COLO668 (cell line): Measurements from ENCODE around the gene PTPMT1.

Source experiments
- DNase-seq: peaks from one replicate; lab custom pipeline; 2025; ENCODE audit not compliant: unreplicated experiment; lab: John Stamatoyannopoulos, UW

Gene PTPMT1

DNA sequence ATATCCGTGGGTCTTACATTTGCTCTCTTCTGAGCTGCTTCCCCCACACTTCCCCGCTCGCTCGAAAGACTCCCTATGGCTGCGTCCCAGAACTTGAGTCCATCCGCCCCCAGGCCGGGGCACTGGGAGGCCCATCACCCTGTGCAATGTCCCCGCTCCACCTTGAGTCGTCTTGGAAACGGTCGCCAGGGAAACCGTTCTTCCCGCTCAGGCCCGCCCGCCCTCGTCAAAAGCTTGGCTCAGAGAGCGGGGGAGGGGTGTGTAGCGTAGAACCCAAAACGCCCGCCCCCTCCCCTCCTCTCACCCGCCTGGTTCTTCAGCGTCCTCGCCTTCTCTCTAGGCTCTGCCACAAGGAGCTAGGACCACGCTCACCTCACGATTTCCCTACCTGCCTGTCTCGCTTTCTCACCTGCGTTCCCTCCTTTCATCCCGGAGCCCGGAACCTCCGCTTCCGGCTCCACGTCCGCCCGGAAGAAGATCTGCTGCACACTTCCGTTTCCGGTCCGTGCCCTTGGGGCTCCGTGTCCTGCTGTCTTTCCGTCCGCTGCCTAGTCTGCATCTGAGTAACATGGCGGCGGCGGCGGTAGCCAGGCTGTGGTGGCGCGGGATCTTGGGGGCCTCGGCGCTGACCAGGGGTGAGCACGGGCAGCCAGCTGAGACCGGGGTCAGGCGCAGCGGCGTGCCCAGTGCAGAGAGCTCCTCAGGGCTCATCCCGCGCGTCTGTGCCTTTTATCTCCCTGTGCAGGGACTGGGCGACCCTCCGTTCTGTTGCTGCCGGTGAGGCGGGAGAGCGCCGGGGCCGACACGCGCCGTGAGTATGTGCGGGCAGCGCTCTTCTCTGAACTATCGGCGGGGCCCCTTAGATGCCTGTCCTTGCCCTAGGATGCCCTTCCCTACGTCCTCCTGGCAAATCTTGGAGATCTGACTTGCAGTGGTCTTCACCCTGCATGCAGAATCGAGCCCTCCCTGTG, 13.4 kb downstream of the PTPMT1 start, which contains the start of the genes KBTBD4 and NDUFS3:
KBTBD4 (minus strand) TSS at position 447 of the 971 bp plus-strand sequence; CDS start at position 428, 19 bp downstream.
NDUFS3 (plus strand) TSS at position 551 of the 971 bp plus-strand sequence; CDS start at position 569, 18 bp downstream.
- peak; percentile 95 for DNase-seq

DNA sequence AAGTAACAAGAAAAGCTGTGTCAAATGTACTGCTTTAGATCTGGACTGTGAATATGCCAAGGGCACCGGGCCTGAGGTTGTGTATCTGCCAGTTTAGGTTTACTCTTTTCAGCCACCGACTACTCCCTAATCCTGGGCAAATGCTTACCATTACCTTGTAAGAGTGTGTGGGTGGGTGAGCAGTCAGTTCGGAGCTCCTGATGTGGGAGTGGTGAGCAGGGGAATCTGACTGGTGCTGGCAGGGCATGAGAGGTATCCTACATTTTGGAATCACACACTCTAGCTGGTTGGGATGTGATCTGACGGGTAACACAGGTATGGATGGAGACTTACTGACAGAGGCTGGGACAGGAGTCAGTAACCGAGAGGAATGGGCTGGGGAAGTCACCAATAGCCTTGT, 18.4 kb downstream of the PTPMT1 start:
- DNase-seq = no peak

- no peak for DNase-seq
These were observed 20.9 kb downstream of the PTPMT1 start, which contains the start of gene FAM180B for GRCh38 chr11:47586098-47586855. FAM180B (plus strand) TSS chr11:47586678; CDS start chr11:47586769, 91 bp downstream.

DNA sequence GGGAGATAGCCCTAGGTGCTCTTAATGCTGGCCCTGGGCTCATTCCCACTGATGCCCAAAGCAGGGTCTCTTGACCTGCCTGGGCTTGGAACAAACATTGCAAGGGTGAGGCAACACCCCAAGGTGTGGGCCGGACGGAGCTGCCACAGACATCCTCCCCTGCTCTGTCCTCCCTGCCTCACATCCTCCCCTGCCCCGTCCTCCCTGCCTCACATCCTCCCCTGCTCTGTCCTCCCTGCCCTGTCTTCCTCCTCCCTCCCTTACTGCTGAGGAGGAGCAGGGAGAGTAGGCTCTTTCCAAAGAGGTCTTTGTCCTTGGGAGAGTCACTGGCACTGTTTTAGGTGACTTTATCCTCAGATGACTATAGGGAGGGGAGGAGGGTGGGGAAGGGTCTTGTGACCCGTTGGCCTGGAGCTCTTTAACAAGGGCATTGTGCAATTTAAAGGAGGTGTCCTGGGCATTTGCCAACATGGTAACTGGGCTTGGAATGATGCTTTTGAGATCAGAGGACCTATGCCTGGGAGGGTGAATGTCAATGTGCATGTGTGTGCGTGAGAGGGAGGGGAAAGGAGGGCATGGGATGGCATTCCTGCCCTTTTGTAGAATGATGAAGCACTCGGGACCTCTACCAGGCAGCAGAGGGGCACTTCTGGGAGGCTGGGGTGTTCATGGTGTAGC, 21.8 kb downstream of the PTPMT1 start:
- no peak for DNase-seq

DNA sequence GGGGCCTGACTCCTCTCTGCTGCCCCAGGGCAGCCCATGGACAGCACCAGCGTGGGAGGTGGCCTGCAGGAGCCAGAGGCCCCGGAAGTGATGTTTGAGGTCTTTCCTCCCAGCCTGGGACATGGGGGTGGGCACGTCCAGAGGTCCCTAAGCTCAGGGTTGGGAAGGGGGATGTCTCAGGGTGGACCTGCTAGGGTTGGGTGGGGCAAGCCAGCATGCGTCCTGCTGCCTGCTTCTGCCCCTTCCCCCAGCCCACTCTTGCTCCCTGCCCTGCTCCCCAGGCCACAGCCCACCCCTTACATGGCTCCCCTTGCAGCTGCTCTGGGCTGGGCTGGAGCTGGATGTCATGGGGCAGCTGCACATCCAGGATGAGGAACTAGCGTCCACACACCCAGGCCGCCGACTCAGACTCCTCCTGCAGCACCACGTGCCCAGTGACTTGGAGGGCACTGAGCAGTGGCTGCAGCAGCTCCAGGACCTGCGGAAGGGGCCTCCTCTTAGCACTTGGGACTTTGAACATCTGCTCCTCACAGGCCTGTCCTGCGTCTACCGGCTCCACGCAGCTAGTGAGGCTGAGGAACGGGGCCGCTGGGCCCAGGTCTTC, 22.4 kb downstream of the PTPMT1 start:
- no peak for DNase-seq

- no peak for DNase-seq
These were observed 23.7 kb downstream of the PTPMT1 start for GRCh38 chr11:47589118-47589517.

DNA sequence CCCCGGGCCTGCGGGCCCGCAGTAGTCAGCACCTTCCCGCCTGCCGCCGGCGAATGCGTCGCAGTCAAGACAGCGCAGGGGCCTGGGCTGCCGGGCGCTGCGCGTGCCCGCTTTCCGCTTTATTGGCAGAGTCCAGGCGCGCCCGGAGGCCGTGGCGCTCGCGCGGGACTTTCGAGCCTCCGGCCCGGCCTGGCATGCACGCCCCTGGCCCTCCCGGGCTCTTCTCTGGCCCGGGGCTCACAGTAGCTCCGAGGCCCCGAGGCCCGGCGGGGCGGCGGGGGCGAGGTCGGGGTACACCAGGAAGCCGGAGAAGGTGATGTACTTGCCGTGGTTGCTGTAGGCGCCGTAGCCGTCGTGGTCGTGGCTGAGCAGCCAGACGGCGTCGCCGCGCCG, 24.2 kb downstream of the PTPMT1 start:
- no peak for DNase-seq

- no peak for DNase-seq
These were observed 24.8 kb downstream of the PTPMT1 start for GRCh38 chr11:47589977-47590861.

DNA sequence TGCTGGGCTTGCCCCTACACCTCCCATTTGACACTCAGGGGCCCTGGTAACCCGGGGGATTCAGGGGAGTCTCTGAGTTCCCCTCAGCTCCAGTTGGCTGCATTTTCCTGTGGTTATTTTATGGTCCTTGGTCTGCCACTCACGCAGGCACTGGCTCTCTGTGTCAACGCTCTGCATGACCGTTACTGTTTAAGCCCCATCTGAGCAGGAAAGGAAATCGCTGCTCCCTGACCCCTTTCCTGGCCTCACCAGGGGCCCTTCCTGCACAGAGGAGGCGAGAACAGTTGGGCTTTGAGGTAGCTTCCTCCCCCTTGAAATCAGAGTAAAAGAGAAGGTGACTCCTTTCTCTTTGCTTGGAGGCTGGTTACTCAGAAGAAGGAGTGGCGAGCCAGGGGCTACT, 26.4 kb downstream of the PTPMT1 start:
- DNase-seq = no peak

GRCh38 chr11:47592251-47592650, 26.9 kb downstream of the PTPMT1 start:
- DNase-seq = no peak

GRCh38 chr11:47592970-47593369, 27.6 kb downstream of the PTPMT1 start:
- no peak for DNase-seq

GRCh38 chr11:47593492-47593933, 28.1 kb downstream of the PTPMT1 start:
- DNase-seq = no peak

- no peak for DNase-seq
These were observed 28.8 kb downstream of the PTPMT1 start, which contains the start of gene C1QTNF4 for GRCh38 chr11:47593934-47594855. C1QTNF4 (minus strand) TSS chr11:47594411; CDS start chr11:47590810, 3,601 bp downstream.

DNA sequence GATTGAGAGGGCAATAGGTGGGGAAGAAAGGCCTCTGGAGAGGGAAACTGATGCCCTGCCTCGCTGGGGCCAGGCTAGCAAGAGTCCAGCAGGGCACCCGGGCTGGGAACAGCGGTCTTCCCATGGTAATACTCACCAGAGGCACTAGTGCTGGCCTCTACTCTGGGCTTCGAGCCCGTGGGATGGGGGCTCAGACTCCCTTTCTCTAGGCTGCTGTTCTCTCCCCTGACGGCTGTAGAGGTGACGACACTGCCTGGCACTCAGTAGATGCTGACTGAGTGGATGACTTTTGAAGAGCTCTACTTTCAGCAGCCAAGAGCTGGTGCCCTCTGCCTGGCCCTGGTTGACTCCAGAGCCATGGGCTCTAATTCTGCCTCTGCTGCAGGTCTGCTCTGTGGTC, 29.6 kb downstream of the PTPMT1 start:
- no peak for DNase-seq

- no peak for DNase-seq
These were observed 30.6 kb downstream of the PTPMT1 start for GRCh38 chr11:47595967-47596366.

DNA sequence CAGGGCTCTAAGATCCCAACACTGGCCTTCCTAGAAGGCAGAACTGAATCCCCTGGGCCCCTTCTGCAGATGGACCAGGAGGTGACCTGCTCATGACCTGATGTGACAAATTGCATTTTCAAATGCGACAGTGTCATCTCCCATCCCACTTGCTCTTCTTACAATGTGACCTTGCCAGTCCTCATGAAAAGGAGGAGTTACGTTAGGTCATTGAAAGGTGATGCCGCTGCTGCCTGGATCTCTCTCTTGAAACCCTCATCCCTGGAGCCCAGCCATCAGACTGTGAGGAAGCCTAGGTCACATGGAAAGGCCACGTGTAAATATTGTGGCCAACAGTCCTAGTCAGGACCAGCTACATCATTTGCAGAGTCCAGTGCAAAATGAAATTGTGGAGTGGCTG, 34.5 kb downstream of the PTPMT1 start:
- no peak for DNase-seq

- no peak for DNase-seq
These were observed 37.9 kb downstream of the PTPMT1 start for GRCh38 chr11:47603295-47603694.

DNA sequence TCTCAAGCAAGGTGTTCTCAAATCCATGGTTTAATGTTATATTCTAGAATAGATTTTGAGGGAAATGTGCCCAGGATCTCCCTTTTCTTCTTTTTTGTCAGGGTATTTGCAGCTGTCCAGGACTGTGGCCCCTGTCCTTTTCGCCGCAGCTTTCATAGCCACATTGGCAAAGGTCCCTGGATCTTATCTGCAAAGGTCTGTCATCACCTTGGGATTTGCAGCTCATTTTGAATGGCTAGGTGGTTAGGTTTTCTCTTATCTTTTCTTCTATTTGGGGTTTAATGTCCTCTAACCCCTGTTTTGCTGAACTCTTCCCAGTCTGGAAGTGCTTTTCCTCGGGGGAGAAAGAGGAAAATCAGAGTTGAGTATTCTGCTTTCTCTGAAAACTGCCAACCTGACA, 40.5 kb downstream of the PTPMT1 start:
- no peak for DNase-seq
